Astrocyte (in vitro differentiated cells and primary cell): ENCODE data around the gene PACC1. TPM values are rescaled to one million over a fixed set of nuclear protein-coding genes. Genes with fewer than 3 reads are reported as not detected.

Experiments
- DNase-seq: peaks from one replicate; pipeline ENCODE4 v3.0.0-alpha.2; 2010; ENCODE audit warnings: low read depth
- FAIRE-seq: peaks from 2 replicates; lab custom pipeline; 2011; peaks lifted over from hg19 to GRCh38; lab: Jason Lieb, UNC
- H2AFZ ChIP-seq: 2 replicates; pipeline ENCODE4 v1.6.0; 2012; ENCODE audit warnings: low read depth, low read length, inconsistent platforms
- H3K27ac ChIP-seq: 2 replicates; pipeline ENCODE4 v1.5.1; 2011; ENCODE audit warnings: low read depth, low read length, inconsistent platforms
- H3K27me3 ChIP-seq: 2 replicates; pipeline ENCODE4 v1.6.0; 2011; ENCODE audit warnings: low read length, inconsistent platforms; ENCODE audit not compliant: insufficient read depth
- H3K36me3 ChIP-seq: 2 replicates; pipeline ENCODE4 v1.5.1; 2011; ENCODE audit warnings: low read length, inconsistent platforms; ENCODE audit not compliant: insufficient read depth
- H3K4me1 ChIP-seq: 2 replicates; pipeline ENCODE4 v1.5.1; 2011; ENCODE audit warnings: low read length, inconsistent platforms; ENCODE audit not compliant: insufficient read depth
- H3K4me2 ChIP-seq: 2 replicates; pipeline ENCODE4 v1.6.0; 2012; ENCODE audit warnings: low read length, inconsistent platforms
- H3K4me3 ChIP-seq: 2 replicates; pipeline ENCODE4 v1.5.1; 2011; ENCODE audit warnings: low read depth, mild to moderate bottlenecking, low read length, inconsistent platforms; ENCODE audit not compliant: insufficient read depth
- H3K79me2 ChIP-seq: 2 replicates; pipeline ENCODE4 v1.6.0; 2012; ENCODE audit warnings: mild to moderate bottlenecking, low read length, inconsistent platforms; ENCODE audit not compliant: insufficient read depth
- H3K9ac ChIP-seq: 2 replicates; pipeline ENCODE4 v1.6.0; 2012; ENCODE audit warnings: mild to moderate bottlenecking, low read length, inconsistent platforms
- H3K9me3 ChIP-seq: 2 replicates; pipeline ENCODE4 v1.5.1; 2012; ENCODE audit warnings: low read depth, mild to moderate bottlenecking, low read length, inconsistent platforms; ENCODE audit not compliant: insufficient read depth
- H4K20me1 ChIP-seq: 2 replicates; pipeline ENCODE4 v1.6.0; 2012; ENCODE audit warnings: low read length, inconsistent platforms; ENCODE audit not compliant: insufficient read depth
- H3K27ac Mint-ChIP-seq: one replicate; pipeline ENCODE4 v1.8.0; 2021; ENCODE audit warnings: mild to moderate bottlenecking, mixed read lengths; ENCODE audit not compliant: unreplicated experiment
- H3K27me3 Mint-ChIP-seq: one replicate; pipeline ENCODE4 v1.8.0; 2021; ENCODE audit warnings: low read depth, mixed read lengths; ENCODE audit not compliant: unreplicated experiment
- H3K36me3 Mint-ChIP-seq: one replicate; pipeline ENCODE4 v1.8.0; 2021; ENCODE audit warnings: low read depth, mixed read lengths; ENCODE audit not compliant: unreplicated experiment
- H3K4me1 Mint-ChIP-seq: one replicate; pipeline ENCODE4 v1.8.0; 2021; ENCODE audit warnings: low read depth, mixed read lengths; ENCODE audit not compliant: unreplicated experiment
- H3K4me3 Mint-ChIP-seq: one replicate; pipeline ENCODE4 v1.8.0; 2021; ENCODE audit warnings: mild to moderate bottlenecking, moderate library complexity, mixed read lengths; ENCODE audit not compliant: unreplicated experiment
- H3K9me3 Mint-ChIP-seq: one replicate; pipeline ENCODE4 v1.8.0; 2021; ENCODE audit warnings: mild to moderate bottlenecking, mixed read lengths; ENCODE audit not compliant: unreplicated experiment
- EZH2 ChIP-seq: IDR thresholded peaks from 2 replicates; pipeline ENCODE4 v1.6.1; 2012; ENCODE audit warnings: mild to moderate bottlenecking, low read length, inconsistent platforms; ENCODE audit not compliant: insufficient read depth
- total RNA-seq: library from RNA; stranded (reverse); gene quantifications from 2 replicates; pipeline ENCODE4 v1.2.1, GENCODE V29; 2021
- TF ChIP-seq, protein P1 (sequence below): IDR thresholded peaks from 2 replicates; pipeline ENCODE4 v1.5.1; 2011; ENCODE audit warnings: low read depth, mild to moderate bottlenecking, inconsistent platforms, low read length, moderate library complexity; ENCODE audit not compliant: insufficient read depth

PACC1 gene
- total RNA-seq, 1 donor from 2014 or later: 18.8 TPM

DNA sequence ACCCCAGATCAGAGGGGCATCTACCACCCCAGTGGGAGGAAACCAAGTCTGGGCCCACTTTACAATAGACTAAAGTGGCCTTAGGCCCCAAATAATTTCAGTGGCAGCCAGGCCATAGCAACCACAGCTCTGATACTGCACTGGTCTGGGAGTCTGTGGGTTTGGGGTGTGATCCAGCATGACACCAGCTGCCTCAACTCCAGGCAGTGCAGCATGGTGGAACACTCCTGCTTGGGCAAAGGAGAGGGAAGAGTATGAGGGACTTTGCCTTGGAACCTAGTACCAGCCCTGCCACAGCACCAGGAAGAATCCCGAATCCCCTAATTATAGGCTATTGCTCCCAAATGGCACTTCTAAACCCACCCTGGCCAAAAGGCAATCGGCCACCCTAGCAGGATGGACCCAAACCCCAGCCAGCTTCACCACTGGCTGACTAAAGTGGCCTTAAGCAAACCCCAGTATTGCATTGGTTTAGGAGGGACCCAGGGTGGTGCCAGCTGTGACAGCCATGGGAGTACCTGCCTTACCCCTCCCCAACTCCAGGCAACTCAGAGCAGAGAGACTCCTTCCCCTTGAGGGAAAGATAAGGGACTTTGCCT lies 47.1 kb downstream of the PACC1 start:
- Histone ChIP-seq H3K4me3 (no peak overlapping the region), H2AFZ (no peak overlapping the region), H3K4me1 (no peaks in the 10 kb centered on the region), H3K36me3 (no peaks in the 10 kb centered on the region), H3K4me2 (no peak overlapping the region), H3K27me3 (no peaks in the 10 kb centered on the region), H3K79me2 (no peaks in the 10 kb centered on the region), H3K27ac (no peak overlapping the region), H3K9ac (no peak overlapping the region), H4K20me1 (peaks cover 7% of the 10 kb centered on the region), H3K9me3 (no peaks in the 10 kb centered on the region)
- H3K4me1 Mint-ChIP-seq: peaks cover 4% of the 10 kb centered on the region
- H3K36me3 Mint-ChIP-seq: peaks cover 9% of the 10 kb centered on the region
- FAIRE-seq (no peak), DNase-seq (no peak)
- H3K27me3 Mint-ChIP-seq: no peaks in the 10 kb centered on the region
- no peak overlapping the region for H3K27ac Mint-ChIP-seq
- no peak overlapping the region for H3K4me3 Mint-ChIP-seq
- no peak for TF ChIP-seq EZH2
- TF ChIP-seq, protein P1, sequence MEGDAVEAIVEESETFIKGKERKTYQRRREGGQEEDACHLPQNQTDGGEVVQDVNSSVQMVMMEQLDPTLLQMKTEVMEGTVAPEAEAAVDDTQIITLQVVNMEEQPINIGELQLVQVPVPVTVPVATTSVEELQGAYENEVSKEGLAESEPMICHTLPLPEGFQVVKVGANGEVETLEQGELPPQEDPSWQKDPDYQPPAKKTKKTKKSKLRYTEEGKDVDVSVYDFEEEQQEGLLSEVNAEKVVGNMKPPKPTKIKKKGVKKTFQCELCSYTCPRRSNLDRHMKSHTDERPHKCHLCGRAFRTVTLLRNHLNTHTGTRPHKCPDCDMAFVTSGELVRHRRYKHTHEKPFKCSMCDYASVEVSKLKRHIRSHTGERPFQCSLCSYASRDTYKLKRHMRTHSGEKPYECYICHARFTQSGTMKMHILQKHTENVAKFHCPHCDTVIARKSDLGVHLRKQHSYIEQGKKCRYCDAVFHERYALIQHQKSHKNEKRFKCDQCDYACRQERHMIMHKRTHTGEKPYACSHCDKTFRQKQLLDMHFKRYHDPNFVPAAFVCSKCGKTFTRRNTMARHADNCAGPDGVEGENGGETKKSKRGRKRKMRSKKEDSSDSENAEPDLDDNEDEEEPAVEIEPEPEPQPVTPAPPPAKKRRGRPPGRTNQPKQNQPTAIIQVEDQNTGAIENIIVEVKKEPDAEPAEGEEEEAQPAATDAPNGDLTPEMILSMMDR: no peak
- no peaks in the 10 kb centered on the region for H3K9me3 Mint-ChIP-seq

GRCh38 chr1:212366901-212367300 lies 47.8 kb downstream of the PACC1 start:
- Mint-ChIP-seq H3K36me3 (peaks cover 9% of the 10 kb centered on the region), H3K27ac (no peak overlapping the region), H3K9me3 (no peaks in the 10 kb centered on the region), H3K27me3 (no peaks in the 10 kb centered on the region), H3K4me1 (peaks cover 4% of the 10 kb centered on the region), H3K4me3 (no peak overlapping the region)
- H3K36me3 ChIP-seq: no peaks in the 10 kb centered on the region
- H2AFZ ChIP-seq: no peak overlapping the region
- H3K9me3 ChIP-seq: no peaks in the 10 kb centered on the region
- no peak for FAIRE-seq
- peak; percentile 54 for DNase-seq
- H3K9ac ChIP-seq: no peak overlapping the region
- H4K20me1 ChIP-seq: peaks cover 7% of the 10 kb centered on the region
- no peak for TF ChIP-seq EZH2
- TF ChIP-seq, protein P1: no peak
- H3K4me3 ChIP-seq: no peak overlapping the region
- H3K27me3 ChIP-seq: no peaks in the 10 kb centered on the region
- no peaks in the 10 kb centered on the region for H3K79me2 ChIP-seq
- H3K4me1 ChIP-seq: no peaks in the 10 kb centered on the region
- no peak overlapping the region for H3K4me2 ChIP-seq
- H3K27ac ChIP-seq: no peak overlapping the region

- no peak overlapping the region for H3K4me2 ChIP-seq
- no peak overlapping the region for H3K9ac ChIP-seq
- H3K4me3 ChIP-seq: no peak overlapping the region
- Mint-ChIP-seq H3K27me3 (no peaks in the 10 kb centered on the region), H3K27ac (no peak overlapping the region), H3K36me3 (peaks cover 9% of the 10 kb centered on the region), H3K4me3 (no peak overlapping the region), H3K9me3 (no peaks in the 10 kb centered on the region), H3K4me1 (peaks cover 4% of the 10 kb centered on the region)
- no peak overlapping the region for H2AFZ ChIP-seq
- no peaks in the 10 kb centered on the region for H3K27me3 ChIP-seq
- peaks cover 7% of the 10 kb centered on the region for H4K20me1 ChIP-seq
- peaks cover 5% of the 10 kb centered on the region for H3K36me3 ChIP-seq
- no peak overlapping the region for H3K27ac ChIP-seq
- no peak for DNase-seq
- TF ChIP-seq EZH2: no peak
- TF ChIP-seq, protein P1: no peak
- no peaks in the 10 kb centered on the region for H3K4me1 ChIP-seq
- no peaks in the 10 kb centered on the region for H3K79me2 ChIP-seq
- FAIRE-seq: no peak
- no peaks in the 10 kb centered on the region for H3K9me3 ChIP-seq
Observed at GRCh38 chr1:212364985-212365384, 49.7 kb downstream of the PACC1 start.
